ENCODE results near the gene CDH23.

The CDH23 gene

GRCh38 chr10:71392791-71393781, 3.6 kb upstream of the CDH23 start:
- DNase-seq: no peak

GRCh38 chr10:71393841-71394475, 2.8 kb upstream of the CDH23 start:
- DNase-seq: no peak

GRCh38 chr10:71394926-71395562, 1.7 kb upstream of the CDH23 start:
- no peak for DNase-seq

GRCh38 chr10:71395621-71396020, 1.1 kb upstream of the CDH23 start:
- no peak for DNase-seq

- no peak for DNase-seq
Observed at GRCh38 chr10:71396084-71396710, 523 bp upstream of the CDH23 start.

- DNase-seq: no peak
Observed at GRCh38 chr10:71397296-71398212, 834 bp downstream of the CDH23 start.

GRCh38 chr10:71398976-71399375, 2.3 kb downstream of the CDH23 start:
- no peak for DNase-seq

- DNase-seq: no peak
Observed at GRCh38 chr10:71399946-71400345, 3.2 kb downstream of the CDH23 start.

GRCh38 chr10:71401056-71401455, 4.3 kb downstream of the CDH23 start:
- no peak for DNase-seq

- no peak for DNase-seq
Observed at GRCh38 chr10:71402005-71402404, 5.3 kb downstream of the CDH23 start.

- DNase-seq: no peak
Observed at GRCh38 chr10:71404503-71405295, 8.0 kb downstream of the CDH23 start.

- DNase-seq: no peak
Observed at GRCh38 chr10:71406878-71407277, 10.2 kb downstream of the CDH23 start.

GRCh38 chr10:71408436-71409225, 11.9 kb downstream of the CDH23 start:
- no peak for DNase-seq

GRCh38 chr10:71409516-71410104, 12.9 kb downstream of the CDH23 start:
- no peak for DNase-seq

GRCh38 chr10:71413581-71413980, 16.9 kb downstream of the CDH23 start:
- no peak for DNase-seq

GRCh38 chr10:71414359-71414758, 17.6 kb downstream of the CDH23 start:
- no peak for DNase-seq

- DNase-seq: no peak
Observed at GRCh38 chr10:71419002-71419540, 22.4 kb downstream of the CDH23 start.

- DNase-seq: no peak
Observed at GRCh38 chr10:71419750-71420149, 23.0 kb downstream of the CDH23 start.

- DNase-seq: no peak
Observed at GRCh38 chr10:71421075-71421434, 24.3 kb downstream of the CDH23 start.

GRCh38 chr10:71423250-71423649, 26.5 kb downstream of the CDH23 start:
- no peak for DNase-seq

Data from bone marrow (tissue), 2 donors.